ENCODE results near the gene ZNF217. TPM values are rescaled to one million over a fixed set of nuclear protein-coding genes. Genes with fewer than 3 reads are reported as not detected.
A peak's percentile ranks its signal among the peaks of the same experiment; 100 is the strongest.
"Not testable (repeated sequence)": the region's sequence is repeated elsewhere in the genome, so short reads cannot be mapped to it uniquely, and the experiment has no call there.

Gene ZNF217
- total RNA-seq, result 68.4 and 76.3 TPM in 2 replicates
- long read RNA-seq, full-length matches to known transcripts, result 2 of 79 reads
- long read RNA-seq, partial matches to known transcripts, result 57 of 79 reads
- long read RNA-seq, other reads (novel, unspliced or antisense), result 20 of 79 reads

- H3K9me3 Mint-ChIP-seq (ENCODE audit: low read depth); H3K36me3 Mint-ChIP-seq (ENCODE audit: insufficient read depth); H3K27me3 Mint-ChIP-seq: not testable (repeated sequence)
- Mint-ChIP-seq H3K4me1 (ENCODE audit: low read depth) (peaks cover 52% of the 10 kb centered on the region), H3K27ac (peak within 1 kb of the TSS; percentile 99), H3K4me3 (ENCODE audit: low read depth) (peak within 1 kb of the TSS; percentile 86)
- DNase-seq (ENCODE audit: low spot score, unreplicated experiment), result peak; percentile 66
These were observed at the start of gene ZNF217 for GRCh38 chr20:53593466-53594007. ZNF217 (minus strand) TSS chr20:53593839; CDS start chr20:53582826, 11,013 bp downstream.

GRCh38 chr20:53643031-53643832 lies 49.6 kb upstream of the ZNF217 start:
- DNase-seq (ENCODE audit: low spot score, unreplicated experiment), result no peak
- Mint-ChIP-seq H3K36me3 (ENCODE audit: insufficient read depth) (no peaks in the 10 kb centered on the region), H3K27me3 (no peaks in the 10 kb centered on the region), H3K4me1 (ENCODE audit: low read depth) (peaks cover 10% of the 10 kb centered on the region), H3K9me3 (ENCODE audit: low read depth) (no peaks in the 10 kb centered on the region), H3K4me3 (ENCODE audit: low read depth) (no peak overlapping the region), H3K27ac (peak overlapping the region; percentile 89)
- TF ChIP-seq CTCF (IDR thresholded peaks at IDR 0.05; ENCODE audit: unreplicated experiment), result no peak

GRCh38 chr20:53642196-53643030 lies 48.8 kb upstream of the ZNF217 start:
- Mint-ChIP-seq H3K27ac (peak overlapping the region; percentile 89), H3K36me3 (ENCODE audit: insufficient read depth) (no peaks in the 10 kb centered on the region), H3K4me1 (ENCODE audit: low read depth) (peaks cover 10% of the 10 kb centered on the region), H3K27me3 (no peaks in the 10 kb centered on the region), H3K9me3 (ENCODE audit: low read depth) (no peaks in the 10 kb centered on the region), H3K4me3 (ENCODE audit: low read depth) (no peak overlapping the region)
- TF ChIP-seq CTCF (IDR thresholded peaks at IDR 0.05; ENCODE audit: unreplicated experiment), result peak; percentile 11
- no peak for DNase-seq (ENCODE audit: low spot score, unreplicated experiment)

GRCh38 chr20:53639647-53640440 lies 46.2 kb upstream of the ZNF217 start:
- DNase-seq (ENCODE audit: low spot score, unreplicated experiment), result no peak

More at GRCh38 chr20:53639647-53640440, 46.2 kb upstream of the ZNF217 start:
- no peak for TF ChIP-seq CTCF (IDR thresholded peaks at IDR 0.05; ENCODE audit: unreplicated experiment)
- H3K9me3 Mint-ChIP-seq (ENCODE audit: low read depth), result no peaks in the 10 kb centered on the region
- no peaks in the 10 kb centered on the region for H3K27me3 Mint-ChIP-seq
- H3K36me3 Mint-ChIP-seq (ENCODE audit: insufficient read depth), result no peaks in the 10 kb centered on the region
- H3K4me3 Mint-ChIP-seq (ENCODE audit: low read depth), result no peak overlapping the region
- H3K4me1 Mint-ChIP-seq (ENCODE audit: low read depth), result peaks cover 10% of the 10 kb centered on the region
- H3K27ac Mint-ChIP-seq, result no peak overlapping the region
